Measurements from ENCODE around the gene SLC15A4. TPM values are rescaled to one million over a fixed set of nuclear protein-coding genes. Genes with fewer than 3 reads are reported as not detected.

The SLC15A4 gene
- total and polyA plus RNA-seq, 9 of the 15 experiments (the other 6 are each of a cell fraction or from before 2014, with no cell fraction given): 5.5 to 20.8 (median 10.1) TPM

GRCh38 chr12:128796439-128797118, 27.2 kb downstream of the SLC15A4 start:
- no peak for ATAC-seq
- 95% methylated on average over 11 of the region's 19 CpGs for whole genome bisulfite sequencing (ENCODE audit: insufficient coverage, low coverage, missing lambda C conversion rate)
- H3K4me2 ChIP-seq (ENCODE audit: insufficient read depth, low read length): no peak overlapping the region

More at GRCh38 chr12:128796439-128797118, 27.2 kb downstream of the SLC15A4 start:
- TF ChIP-seq PHF21A (IDR thresholded peaks at IDR 0.05; ENCODE audit: borderline replicate concordance, low read depth): no peak
- no peak for TF ChIP-seq CREBBP (IDR thresholded peaks at IDR 0.05; ENCODE audit: low read depth, low read length)
- TF ChIP-seq RUNX1 (IDR thresholded peaks at IDR 0.05; ENCODE audit: low read depth): no peak
- TF ChIP-seq ZBTB17 (CRISPR knock-in tag; IDR thresholded peaks at IDR 0.05): no peak
- no peak for TF ChIP-seq BRF2 (IDR thresholded peaks at IDR 0.05; ENCODE audit: borderline replicate concordance, insufficient read depth, insufficient read length)
- Histone ChIP-seq H3K27me3 (ENCODE audit: control insufficient read depth in 2 of 2, insufficient read depth in 2 of 2, low read length in 2 of 2) (no peaks in the 10 kb centered on the region), H3K4me1 (replicated peaks in 1 of 2; ENCODE audit: control insufficient read depth in 2 of 2, insufficient read depth in 2 of 2, low read length in 2 of 2) (no peaks in the 10 kb centered on the region), H2AFZ (ENCODE audit: low read depth, low read length) (no peak overlapping the region), H3K27ac (ENCODE audit: extremely low read depth, low read depth, low read length) (no peak overlapping the region), H3K9me1 (ENCODE audit: control insufficient read depth, insufficient read depth, low read length) (no peaks in the 10 kb centered on the region), H3K9ac (ENCODE audit: insufficient read depth in 1 of 2, low read depth in 2 of 2, low read length in 2 of 2) (no peak overlapping the region), H3K9me3 (replicated peaks; ENCODE audit: control insufficient read depth, insufficient read depth, low read depth, low read length) (no peaks in the 10 kb centered on the region), H3K36me3 (ENCODE audit: control insufficient read depth, insufficient read depth, low read length) (peaks cover 80% of the 10 kb centered on the region; the same call in 2 of the 3 replicates), H3K4me3 (no peak overlapping the region), H3K79me2 (ENCODE audit: control insufficient read depth, insufficient read depth, low read length) (no peaks in the 10 kb centered on the region), H4K20me1 (replicated peaks; ENCODE audit: control insufficient read depth, insufficient read depth, low read length) (no peaks in the 10 kb centered on the region; the same call in 1 of the 2 replicates)
- in situ Hi-C loops (cut with MboI) (loop anchor here (25.0 kb wide), 1 partner anchor 1116 kb away; the partner anchor contains the start of gene TMEM132D), intact Hi-C loops (cut with micrococcal nuclease) (no loop called here)
- ChIA-PET CTCF (ENCODE audit: low intra/inter-chr PET ratio) (no interaction called here), POLR2A (interaction anchor here (1.1 kb wide), 1 partner anchor 14 kb away, joined by 3 read pairs; no protein-coding TSS in a partner anchor)
- DNase-seq (ENCODE audit: extremely low read depth in 1 of 4, low spot score in 3 of 4) (no peak), FAIRE-seq (no peak)
- BruUV-seq (replicated peaks): no TSS peak
